GM20000 (cell line): Measurements from ENCODE around the gene AAGAB.

Experiments used
- DNase-seq: peaks from one replicate; pipeline ENCODE4 v3.0.0; 2012; ENCODE audit warnings: low spot score
- CTCF ChIP-seq: IDR thresholded peaks from 2 replicates; pipeline ENCODE4 v1.5.1; 2012; ENCODE audit warnings: mild to moderate bottlenecking, control low read depth; ENCODE audit errors: extremely low read depth, missing control alignments

Gene AAGAB

GRCh38 chr15:67218428-67218827 is 36.0 kb downstream of the AAGAB start:
- DNase-seq = no peak
- no peak for TF ChIP-seq CTCF

GRCh38 chr15:67216859-67217258 is 37.6 kb downstream of the AAGAB start:
- no peak for DNase-seq
- no peak for TF ChIP-seq CTCF

- no peak for TF ChIP-seq CTCF
- DNase-seq = no peak
Observed at GRCh38 chr15:67215102-67215501, 39.4 kb downstream of the AAGAB start.

GRCh38 chr15:67212684-67213367 is 41.6 kb downstream of the AAGAB start:
- no peak for DNase-seq
- no peak for TF ChIP-seq CTCF

- DNase-seq = no peak
- TF ChIP-seq CTCF = no peak
Observed at GRCh38 chr15:67210555-67211168, 43.8 kb downstream of the AAGAB start.

GRCh38 chr15:67208396-67208795 is 46.1 kb downstream of the AAGAB start:
- no peak for DNase-seq
- TF ChIP-seq CTCF = no peak

GRCh38 chr15:67207555-67208207 is 46.8 kb downstream of the AAGAB start:
- no peak for DNase-seq
- TF ChIP-seq CTCF = no peak
